ENCODE results near the gene PLA2R1.

DNA sequence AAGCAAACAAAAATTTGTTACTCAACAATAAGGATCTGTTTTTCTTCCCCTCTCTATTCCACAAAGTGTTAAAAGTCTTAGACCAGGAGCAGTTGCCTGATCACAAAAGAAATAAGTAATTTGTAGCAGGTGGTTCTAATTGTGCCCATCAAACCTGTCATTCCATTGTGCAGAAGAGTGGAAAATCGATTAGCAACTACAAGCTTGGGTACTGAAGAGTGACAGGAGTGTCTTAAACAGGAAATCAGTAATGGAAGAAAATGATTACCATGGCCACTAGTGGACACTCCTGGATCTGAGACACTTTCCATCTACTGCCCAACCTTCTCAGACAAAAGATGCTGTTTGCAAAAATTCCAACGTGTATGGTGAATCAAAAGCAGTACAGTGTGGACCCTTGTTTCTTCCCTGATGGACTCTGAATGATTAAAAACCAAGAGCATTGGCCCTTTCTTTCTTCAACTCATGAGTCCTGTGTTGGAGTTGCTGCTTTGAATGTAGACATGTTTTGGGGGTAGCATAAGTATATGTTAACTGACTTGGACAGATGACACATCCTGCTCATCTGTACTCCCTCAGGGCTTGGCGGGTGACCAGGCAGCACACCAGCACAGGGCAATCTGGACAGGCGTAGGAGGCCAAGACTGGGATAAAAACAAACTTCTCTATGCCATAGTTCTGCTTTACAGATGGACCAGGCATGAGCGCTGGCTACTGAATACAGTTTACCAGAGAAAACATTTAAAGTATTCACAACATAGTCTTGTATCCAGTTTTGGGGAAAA is 51.9 kb downstream of the PLA2R1 start:
- TF ChIP-seq ZNF792 (tag by site-specific recombination; IDR thresholded peaks at IDR 0.05) (no peak), ZNF76 (tag by site-specific recombination; IDR thresholded peaks at IDR 0.05; ENCODE audit: borderline replicate concordance, low read depth) (no peak), SP7 (tag by site-specific recombination; IDR thresholded peaks at IDR 0.05) (no peak), ZNF785 (tag by site-specific recombination; IDR thresholded peaks at IDR 0.05) (no peak), ZNF658 (tag by site-specific recombination; IDR thresholded peaks at IDR 0.05) (no peak)
- TF ChIP-seq, protein P1, sequence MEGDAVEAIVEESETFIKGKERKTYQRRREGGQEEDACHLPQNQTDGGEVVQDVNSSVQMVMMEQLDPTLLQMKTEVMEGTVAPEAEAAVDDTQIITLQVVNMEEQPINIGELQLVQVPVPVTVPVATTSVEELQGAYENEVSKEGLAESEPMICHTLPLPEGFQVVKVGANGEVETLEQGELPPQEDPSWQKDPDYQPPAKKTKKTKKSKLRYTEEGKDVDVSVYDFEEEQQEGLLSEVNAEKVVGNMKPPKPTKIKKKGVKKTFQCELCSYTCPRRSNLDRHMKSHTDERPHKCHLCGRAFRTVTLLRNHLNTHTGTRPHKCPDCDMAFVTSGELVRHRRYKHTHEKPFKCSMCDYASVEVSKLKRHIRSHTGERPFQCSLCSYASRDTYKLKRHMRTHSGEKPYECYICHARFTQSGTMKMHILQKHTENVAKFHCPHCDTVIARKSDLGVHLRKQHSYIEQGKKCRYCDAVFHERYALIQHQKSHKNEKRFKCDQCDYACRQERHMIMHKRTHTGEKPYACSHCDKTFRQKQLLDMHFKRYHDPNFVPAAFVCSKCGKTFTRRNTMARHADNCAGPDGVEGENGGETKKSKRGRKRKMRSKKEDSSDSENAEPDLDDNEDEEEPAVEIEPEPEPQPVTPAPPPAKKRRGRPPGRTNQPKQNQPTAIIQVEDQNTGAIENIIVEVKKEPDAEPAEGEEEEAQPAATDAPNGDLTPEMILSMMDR (tag by site-specific recombination; IDR thresholded peaks at IDR 0.05): no peak
- TF ChIP-seq, protein P2, sequence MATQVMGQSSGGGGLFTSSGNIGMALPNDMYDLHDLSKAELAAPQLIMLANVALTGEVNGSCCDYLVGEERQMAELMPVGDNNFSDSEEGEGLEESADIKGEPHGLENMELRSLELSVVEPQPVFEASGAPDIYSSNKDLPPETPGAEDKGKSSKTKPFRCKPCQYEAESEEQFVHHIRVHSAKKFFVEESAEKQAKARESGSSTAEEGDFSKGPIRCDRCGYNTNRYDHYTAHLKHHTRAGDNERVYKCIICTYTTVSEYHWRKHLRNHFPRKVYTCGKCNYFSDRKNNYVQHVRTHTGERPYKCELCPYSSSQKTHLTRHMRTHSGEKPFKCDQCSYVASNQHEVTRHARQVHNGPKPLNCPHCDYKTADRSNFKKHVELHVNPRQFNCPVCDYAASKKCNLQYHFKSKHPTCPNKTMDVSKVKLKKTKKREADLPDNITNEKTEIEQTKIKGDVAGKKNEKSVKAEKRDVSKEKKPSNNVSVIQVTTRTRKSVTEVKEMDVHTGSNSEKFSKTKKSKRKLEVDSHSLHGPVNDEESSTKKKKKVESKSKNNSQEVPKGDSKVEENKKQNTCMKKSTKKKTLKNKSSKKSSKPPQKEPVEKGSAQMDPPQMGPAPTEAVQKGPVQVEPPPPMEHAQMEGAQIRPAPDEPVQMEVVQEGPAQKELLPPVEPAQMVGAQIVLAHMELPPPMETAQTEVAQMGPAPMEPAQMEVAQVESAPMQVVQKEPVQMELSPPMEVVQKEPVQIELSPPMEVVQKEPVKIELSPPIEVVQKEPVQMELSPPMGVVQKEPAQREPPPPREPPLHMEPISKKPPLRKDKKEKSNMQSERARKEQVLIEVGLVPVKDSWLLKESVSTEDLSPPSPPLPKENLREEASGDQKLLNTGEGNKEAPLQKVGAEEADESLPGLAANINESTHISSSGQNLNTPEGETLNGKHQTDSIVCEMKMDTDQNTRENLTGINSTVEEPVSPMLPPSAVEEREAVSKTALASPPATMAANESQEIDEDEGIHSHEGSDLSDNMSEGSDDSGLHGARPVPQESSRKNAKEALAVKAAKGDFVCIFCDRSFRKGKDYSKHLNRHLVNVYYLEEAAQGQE (tag by site-specific recombination; IDR thresholded peaks at IDR 0.05): no peak
- TF ChIP-seq, protein P3, sequence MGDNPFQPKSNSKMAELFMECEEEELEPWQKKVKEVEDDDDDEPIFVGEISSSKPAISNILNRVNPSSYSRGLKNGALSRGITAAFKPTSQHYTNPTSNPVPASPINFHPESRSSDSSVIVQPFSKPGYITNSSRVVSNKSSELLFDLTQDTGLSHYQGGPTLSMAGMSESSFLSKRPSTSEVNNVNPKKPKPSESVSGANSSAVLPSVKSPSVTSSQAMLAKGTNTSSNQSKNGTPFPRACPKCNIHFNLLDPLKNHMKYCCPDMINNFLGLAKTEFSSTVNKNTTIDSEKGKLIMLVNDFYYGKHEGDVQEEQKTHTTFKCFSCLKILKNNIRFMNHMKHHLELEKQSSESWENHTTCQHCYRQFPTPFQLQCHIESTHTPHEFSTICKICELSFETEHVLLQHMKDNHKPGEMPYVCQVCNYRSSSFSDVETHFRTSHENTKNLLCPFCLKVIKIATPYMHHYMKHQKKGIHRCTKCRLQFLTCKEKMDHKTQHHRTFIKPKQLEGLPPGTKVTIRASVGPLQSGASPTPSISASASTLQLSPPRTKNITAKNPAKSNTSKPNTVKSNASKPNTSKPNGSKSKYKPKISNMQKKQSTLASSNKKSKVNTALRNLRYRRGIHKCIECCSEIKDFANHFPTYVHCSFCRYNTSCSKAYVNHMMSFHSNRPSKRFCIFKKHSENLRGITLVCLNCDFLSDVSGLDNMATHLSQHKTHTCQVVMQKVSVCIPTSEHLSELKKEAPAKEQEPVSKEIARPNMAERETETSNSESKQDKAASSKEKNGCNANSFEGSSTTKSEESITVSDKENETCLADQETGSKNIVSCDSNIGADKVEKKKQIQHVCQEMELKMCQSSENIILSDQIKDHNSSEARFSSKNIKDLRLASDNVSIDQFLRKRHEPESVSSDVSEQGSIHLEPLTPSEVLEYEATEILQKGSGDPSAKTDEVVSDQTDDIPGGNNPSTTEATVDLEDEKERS (tag by site-specific recombination; IDR thresholded peaks at IDR 0.05): no peak
